D721Med (cell line): ENCODE results near the gene PPP1R26.
"Not testable (repeated sequence)": the region's sequence is repeated elsewhere in the genome, so short reads cannot be mapped to it uniquely, and the experiment has no call there.

ENCODE experiments used
- DNase-seq: peaks from one replicate; pipeline ENCODE4 v3.0.0; 2011; ENCODE audit warnings: low spot score; ENCODE audit not compliant: insufficient read length
- FAIRE-seq: peaks from 2 replicates; lab custom pipeline; 2011; peaks lifted over from hg19 to GRCh38; lab: Jason Lieb, UNC
- CTCF ChIP-seq: IDR thresholded peaks from 2 replicates; pipeline ENCODE4 v1.5.1; 2012; ENCODE audit warnings: mild to moderate bottlenecking, control low read depth; ENCODE audit not compliant: insufficient read depth; ENCODE audit errors: missing control alignments

PPP1R26 gene

GRCh38 chr9:135522931-135523330 lies 43.3 kb downstream of the PPP1R26 start:
- TF ChIP-seq CTCF = no peak
- DNase-seq (no peak), FAIRE-seq (no peak)

- no peak for DNase-seq
- FAIRE-seq = no peak
- TF ChIP-seq CTCF = no peak
Observed at GRCh38 chr9:135523521-135524129, 44.0 kb downstream of the PPP1R26 start.

GRCh38 chr9:135524130-135524861 lies 44.7 kb downstream of the PPP1R26 start:
- FAIRE-seq = no peak
- DNase-seq = no peak
- TF ChIP-seq CTCF = no peak

- no peak for TF ChIP-seq CTCF
- FAIRE-seq (no peak), DNase-seq (no peak)
Observed at GRCh38 chr9:135525241-135526088, 45.9 kb downstream of the PPP1R26 start.

GRCh38 chr9:135526089-135526729 lies 46.6 kb downstream of the PPP1R26 start:
- no peak for DNase-seq
- TF ChIP-seq CTCF = no peak
- no peak for FAIRE-seq

GRCh38 chr9:135526730-135527571 lies 47.4 kb downstream of the PPP1R26 start:
- FAIRE-seq (no peak), DNase-seq (no peak)
- TF ChIP-seq CTCF = no peak

GRCh38 chr9:135528842-135529435 lies 49.4 kb downstream of the PPP1R26 start:
- FAIRE-seq, DNase-seq: not testable (repeated sequence)
